H1 (cell line): Measurements from ENCODE around the gene VSX2. TPM values are rescaled to one million over a fixed set of nuclear protein-coding genes. Genes with fewer than 3 reads are reported as not detected.

Experiments
- CTCF ChIA-PET: fragments of 300-600 bp; sonication (Branson Sonifier 250); formaldehyde crosslinking; loops from one replicate; lab custom pipeline; 2021; ENCODE audit not compliant: partially characterized antibody; lab: Charles Lee
- POLR2A ChIA-PET: fragments of 300-600 bp; sonication (Branson Sonifier 250); formaldehyde crosslinking; loops from one replicate; lab custom pipeline; 2021; ENCODE audit warnings: inconsistent platforms; ENCODE audit not compliant: partially characterized antibody; lab: Charles Lee
- DNase-seq, 2 experiments: peaks; one replicate each; pipeline versions ENCODE4 v3.0.0 to v3.0.0-alpha.2; 2010 to 2022; ENCODE audit warnings: low spot score in 2 of 2, low read depth in 1 of 2, mixed read lengths in 1 of 2
- FAIRE-seq: peaks from 2 replicates; lab custom pipeline; 2011; peaks lifted over from hg19 to GRCh38; lab: Jason Lieb, UNC
- H2AFZ ChIP-seq: 2 replicates; pipeline ENCODE4 v1.8.1; 2012; ENCODE audit warnings: low read length, inconsistent platforms
- H2AK5ac ChIP-seq: 2 replicates; pipeline ENCODE4 v1.6.1; 2013; ENCODE audit warnings: low read depth, low read length
- H2BK120ac ChIP-seq: replicated peaks from 2 replicates; pipeline ENCODE3; 2013; ENCODE audit warnings: low read depth, low read length, inconsistent platforms
- H2BK12ac ChIP-seq: 2 replicates; pipeline ENCODE4 v1.6.1; 2013; ENCODE audit warnings: low read depth, low read length
- H2BK15ac ChIP-seq: 2 replicates; pipeline ENCODE4 v1.6.1; 2013; ENCODE audit warnings: low read length
- H2BK20ac ChIP-seq: 2 replicates; pipeline ENCODE4 v1.6.1; 2013; ENCODE audit warnings: low read length
- H2BK5ac ChIP-seq: 2 replicates; pipeline ENCODE4 v1.6.1; 2013; ENCODE audit warnings: low read depth, low read length
- H3K14ac ChIP-seq: 2 replicates; pipeline ENCODE4 v1.6.1; 2013; ENCODE audit warnings: inconsistent platforms; ENCODE audit not compliant: insufficient read length
- H3K18ac ChIP-seq: 2 replicates; pipeline ENCODE4 v1.6.1; 2013; ENCODE audit warnings: low read length; ENCODE audit errors: extremely low read depth
- H3K23ac ChIP-seq: 2 replicates; pipeline ENCODE4 v1.6.1; 2013; ENCODE audit warnings: inconsistent platforms; ENCODE audit not compliant: insufficient read length
- H3K23me2 ChIP-seq: 2 replicates; pipeline ENCODE4 v1.6.1; 2013; ENCODE audit warnings: low read depth, low read length
- H3K27ac ChIP-seq: 2 replicates; pipeline ENCODE4 v1.6.1; 2011; ENCODE audit warnings: low read depth, low read length, inconsistent platforms
- H3K27me3 ChIP-seq, 4 experiments: replicated peaks in 1 of 4; 1 replicate in 1 of 4; 2 replicates in 3 of 4; pipeline versions ENCODE4 v1.6.1 to v1.8.1; 2011 to 2013; ENCODE audit warnings: low read length in 3 of 4, mild to moderate bottlenecking in 3 of 4, inconsistent platforms in 2 of 4, mixed read lengths in 2 of 4, moderate library complexity in 1 of 4; ENCODE audit not compliant: control insufficient read depth in 3 of 4, insufficient read depth in 3 of 4; ENCODE audit errors: extremely low read depth in 1 of 4
- H3K36me3 ChIP-seq, 4 experiments: 2 replicates each; pipeline versions ENCODE4 v1.6.1 to v1.8.1; 2011 to 2013; ENCODE audit warnings: mild to moderate bottlenecking in 4 of 4, low read length in 3 of 4, moderate library complexity in 2 of 4, control low read depth in 1 of 4, inconsistent platforms in 1 of 4; ENCODE audit not compliant: insufficient read depth in 4 of 4, control insufficient read depth in 2 of 4
- H3K4ac ChIP-seq: replicated peaks from 2 replicates; pipeline ENCODE3; 2013; ENCODE audit warnings: low read length, low read depth, mixed read lengths, inconsistent platforms; ENCODE audit not compliant: insufficient read length
- H3K4me1 ChIP-seq, 4 experiments: replicated peaks in 1 of 4; 1 replicate in 1 of 4; 2 replicates in 3 of 4; pipeline versions ENCODE4 v1.6.1 to v1.8.1; 2011 to 2013; ENCODE audit warnings: low read length in 3 of 4, inconsistent platforms in 2 of 4, mixed read lengths in 1 of 4; ENCODE audit not compliant: insufficient read depth in 4 of 4, control insufficient read depth in 3 of 4
- H3K4me2 ChIP-seq, 2 experiments: 2 replicates each; pipeline versions ENCODE4 v1.6.1 to v1.8.1; 2011 to 2013; ENCODE audit warnings: low read depth in 2 of 2, low read length in 2 of 2, control low read depth in 1 of 2, inconsistent platforms in 1 of 2, mild to moderate bottlenecking in 1 of 2; ENCODE audit not compliant: insufficient read depth in 1 of 2
- H3K4me3 ChIP-seq, 4 experiments: fragments of 200-600, 300-600 bp in 1 of 4; sonication (generic), shearing (Covaris generic), sonication (Bioruptor Twin) in 1 of 4; 2 replicates each; pipeline versions ENCODE4 v1.5.1 to v1.8.1; 2011 to 2016; ENCODE audit warnings: low read length in 4 of 4, low read depth in 3 of 4, control low read depth in 2 of 4, inconsistent platforms in 2 of 4, mild to moderate bottlenecking in 2 of 4, mixed read lengths in 1 of 4, moderate library complexity in 1 of 4; ENCODE audit not compliant: insufficient read depth in 2 of 4; ENCODE audit errors: extremely low read depth in 1 of 4
- H3K56ac ChIP-seq: replicated peaks from 2 replicates; pipeline ENCODE3; 2013; ENCODE audit warnings: low read depth, mild to moderate bottlenecking, mixed read lengths, low read length, inconsistent platforms; ENCODE audit not compliant: insufficient read length
- H3K79me1 ChIP-seq: 2 replicates; pipeline ENCODE4 v1.6.1; 2013; ENCODE audit warnings: low read depth, low read length, control low read depth
- H3K79me2 ChIP-seq, 2 experiments: 2 replicates each; pipeline versions ENCODE4 v1.6.1 to v1.8.1; 2012 to 2013; ENCODE audit warnings: low read length in 2 of 2, mild to moderate bottlenecking in 2 of 2, inconsistent platforms in 1 of 2; ENCODE audit not compliant: insufficient read depth in 2 of 2, control insufficient read depth in 1 of 2
- H3K9ac ChIP-seq, 4 experiments: replicated peaks in 1 of 4; 1 replicate in 1 of 4; 2 replicates in 3 of 4; pipeline versions ENCODE4 v1.6.1 to v1.8.1; 2011 to 2013; ENCODE audit warnings: low read depth in 3 of 4, low read length in 3 of 4, control low read depth in 2 of 4, mild to moderate bottlenecking in 2 of 4, moderate library complexity in 2 of 4, inconsistent platforms in 1 of 4; ENCODE audit errors: extremely low read depth in 1 of 4
- H3K9me3 ChIP-seq, 2 experiments: 2 replicates each; pipeline versions ENCODE4 v1.6.1 to v1.8.1; 2012 to 2013; ENCODE audit warnings: mild to moderate bottlenecking in 2 of 2, moderate library complexity in 2 of 2, control low read depth in 1 of 2, inconsistent platforms in 1 of 2, low read depth in 1 of 2, low read length in 1 of 2, mixed read lengths in 1 of 2; ENCODE audit not compliant: insufficient read depth in 2 of 2
- H4K20me1 ChIP-seq, 2 experiments: replicated peaks in 1 of 2; 2 replicates each; pipeline versions ENCODE3 to v1.8.1; 2011 to 2013; ENCODE audit warnings: inconsistent platforms in 2 of 2, low read length in 2 of 2, mild to moderate bottlenecking in 1 of 2; ENCODE audit not compliant: insufficient read depth in 2 of 2, control insufficient read depth in 1 of 2
- H4K5ac ChIP-seq: 2 replicates; pipeline ENCODE4 v1.6.1; 2013; ENCODE audit warnings: low read length, low read depth, mixed read lengths, inconsistent platforms; ENCODE audit not compliant: insufficient read length
- H4K8ac ChIP-seq: 2 replicates; pipeline ENCODE4 v1.8.0; 2013; ENCODE audit warnings: mild to moderate bottlenecking, moderate library complexity, low read length, inconsistent platforms; ENCODE audit not compliant: insufficient read depth; ENCODE audit errors: extremely low read depth
- H4K91ac ChIP-seq: replicated peaks from 2 replicates; pipeline ENCODE3; 2013; ENCODE audit warnings: low read length, mixed read lengths, inconsistent platforms; ENCODE audit not compliant: insufficient read length
- BCL11A ChIP-seq, 2 experiments: IDR thresholded peaks; one replicate each; pipeline ENCODE4 v1.6.1; 2011; ENCODE audit warnings: low read depth in 2 of 2, low read length in 2 of 2, mild to moderate bottlenecking in 2 of 2
- CBX8 ChIP-seq: fragments of 300-800, 300-1000 bp; sonication (generic); IDR thresholded peaks from 2 replicates; pipeline ENCODE4 v1.7.1; 2016; ENCODE audit warnings: low read depth, low read length, borderline replicate concordance
- CHD2 ChIP-seq: IDR thresholded peaks from 2 replicates; pipeline ENCODE4 v1.6.1; 2012; ENCODE audit warnings: low read length, improper control_type of control experiment
- HDAC2 ChIP-seq, 2 experiments: fragments of 300-600 bp in 1 of 2; sonication (generic) in 1 of 2; IDR thresholded peaks; 2 replicates each; pipeline ENCODE4 v1.6.1; 2011 to 2012; ENCODE audit warnings: low read depth in 2 of 2, low read length in 2 of 2, mild to moderate bottlenecking in 2 of 2, moderate library complexity in 2 of 2, borderline replicate concordance in 1 of 2, inconsistent platforms in 1 of 2
- JUN ChIP-seq: IDR thresholded peaks from 2 replicates; pipeline ENCODE4 v1.6.1; 2011; ENCODE audit warnings: low read depth, mild to moderate bottlenecking, improper control_type of control experiment, low read length
- KDM5A ChIP-seq: fragments of 200-600 bp; IDR thresholded peaks from 2 replicates; pipeline ENCODE4 v1.7.1; 2012; ENCODE audit warnings: mild to moderate bottlenecking, low read length, inconsistent platforms, mixed read lengths
- MAFK ChIP-seq: IDR thresholded peaks from 2 replicates; pipeline ENCODE4 v1.6.1; 2012; ENCODE audit warnings: low read depth, mild to moderate bottlenecking, improper control_type of control experiment, low read length
- NRF1 ChIP-seq: IDR thresholded peaks from 2 replicates; pipeline ENCODE4 v1.6.1; 2011; ENCODE audit warnings: mild to moderate bottlenecking, low read depth, low read length, improper control_type of control experiment
- RFX5 ChIP-seq: IDR thresholded peaks from 2 replicates; pipeline ENCODE4 v1.6.1; 2011; ENCODE audit warnings: low read depth, low read length, improper control_type of control experiment, borderline replicate concordance
- ZNF274 ChIP-seq: IDR thresholded peaks from 2 replicates; pipeline ENCODE4 v1.7.0; 2012; ENCODE audit warnings: low read length, borderline replicate concordance; ENCODE audit errors: extremely low read depth
- WGBS, 2 experiments: shearing (Covaris generic) in 1 of 2; methylation state at CpG; one replicate each; pipeline versions ENCODE4 v1.1.6 to v1.1.7; 2013 to 2015; ENCODE audit warnings: low lambda C conversion rate in 2 of 2, mixed read lengths in 2 of 2, inconsistent platforms in 1 of 2, low coverage in 1 of 2, missing lambda C conversion rate in 1 of 2; ENCODE audit not compliant: insufficient replicate concordance in 2 of 2, insufficient coverage in 1 of 2, insufficient read length in 1 of 2; ENCODE audit errors: extremely low coverage in 1 of 2, missing lambda C conversion rate in 1 of 2; 5-methylcytosine and 5-hydroxymethylcytosine counted together
- polyA plus RNA-seq, 7 experiments: library from polyadenylated mRNA; depleted of rRNA in 3 of 7; stranded (reverse) in 5 of 7; unstranded in 2 of 7; fragments of >200 nt in 5 of 7; fragments of 200-250 nt in 2 of 7; gene quantifications; 1 replicate in 5 of 7; 2 replicates in 1 of 7; 4 replicates in 1 of 7; pipeline versions ENCODE4 v1.2.1 to v1.2.3, GENCODE V29; 2011 to 2013; ENCODE audit warnings: missing spikeins in 2 of 7, mixed read lengths in 2 of 7
- total RNA-seq: library from RNA; stranded (reverse); fragmentation: NEBNext Ultra II Directional; extraction: Animal tissue kit (Norgen Biotek cat#: 25700); gene quantifications from 2 replicates; pipeline ENCODE4 v1.2.1, GENCODE V29; 2021
- TF ChIP-seq, protein P1 (sequence below): IDR thresholded peaks from 2 replicates; pipeline ENCODE4 v1.6.1; 2011; ENCODE audit warnings: low read length, improper control_type of control experiment
- TF ChIP-seq, protein P2 (sequence below): IDR thresholded peaks from 2 replicates; pipeline ENCODE4 v1.6.1; 2012; ENCODE audit warnings: inconsistent platforms

VSX2 gene
- total and polyA plus RNA-seq, 2 of the 8 experiments (the other 6 are each of a cell fraction or from before 2014, with no cell fraction given), result 0.08 to 0.22 TPM

GRCh38 chr14:74211945-74212580 is 27.2 kb upstream of the VSX2 start:
- no peak overlapping the region for H2BK120ac ChIP-seq
- no peak overlapping the region for H3K4me3 ChIP-seq
- H3K27ac ChIP-seq, result no peak overlapping the region
- no peak overlapping the region for H2BK5ac ChIP-seq
- H3K56ac ChIP-seq, result no peak overlapping the region
- no peak overlapping the region for H4K8ac ChIP-seq
- no peak overlapping the region for H3K4me2 ChIP-seq
- H3K4ac ChIP-seq, result no peak overlapping the region
- H2AK5ac ChIP-seq, result no peak overlapping the region
- H4K5ac ChIP-seq, result no peak overlapping the region
- H4K20me1 ChIP-seq, result no peaks in the 10 kb centered on the region
- H3K23me2 ChIP-seq, result no peaks in the 10 kb centered on the region
- H2BK12ac ChIP-seq, result no peak overlapping the region
- 87% methylated on average over 6 of the region's 6 CpGs; no CpG with 5 or more reads in 1 of the 2 experiments for WGBS, 2 experiments
- H3K23ac ChIP-seq, result no peak overlapping the region
- H3K27me3 ChIP-seq, result peaks cover 0 to 6% (median 4%) of the 10 kb centered on the region in 4 experiments; a peak in 4 of 7 replicates
- H2BK15ac ChIP-seq, result no peak overlapping the region
- DNase-seq, result no peak
- no peak overlapping the region for H2BK20ac ChIP-seq
- H3K14ac ChIP-seq, result no peak overlapping the region
- H3K18ac ChIP-seq, result no peak overlapping the region
- CTCF ChIA-PET, result interaction anchor here (0.6 to 7.9 kb wide), 8 partner anchors 8 to 90 kb away, joined by 3 to 123 read pairs (median 4); partner anchors contain the start of gene ABCD4
- no peak for FAIRE-seq
- H3K4me1 ChIP-seq, result peaks cover 0 to 7% (median 0%) of the 10 kb centered on the region in 4 experiments; a peak in 1 of 7 replicates
- POLR2A ChIA-PET, result no interaction called here
- no peaks in the 10 kb centered on the region for H3K79me2 ChIP-seq
- no peak overlapping the region for H3K9ac ChIP-seq
- no peak overlapping the region for H2AFZ ChIP-seq
- H4K91ac ChIP-seq, result no peak overlapping the region
- no peaks in the 10 kb centered on the region for H3K79me1 ChIP-seq
- no peaks in the 10 kb centered on the region for H3K36me3 ChIP-seq
- no peaks in the 10 kb centered on the region for H3K9me3 ChIP-seq
- TF ChIP-seq CBX8 (no peak), ZNF274 (no peak), NRF1 (no peak), MAFK (no peak), RFX5 (no peak), HDAC2 (IDR thresholded peaks at IDR 0.05; ENCODE audit: borderline replicate concordance in 1 of 2, low read depth in 2 of 2, low read length in 2 of 2) (no peak), KDM5A (no peak), JUN (no peak), CHD2 (no peak), BCL11A (IDR thresholded peaks at IDR 0.05; ENCODE audit: low read depth in 2 of 2, low read length in 2 of 2) (no peak)
- TF ChIP-seq, protein P1, sequence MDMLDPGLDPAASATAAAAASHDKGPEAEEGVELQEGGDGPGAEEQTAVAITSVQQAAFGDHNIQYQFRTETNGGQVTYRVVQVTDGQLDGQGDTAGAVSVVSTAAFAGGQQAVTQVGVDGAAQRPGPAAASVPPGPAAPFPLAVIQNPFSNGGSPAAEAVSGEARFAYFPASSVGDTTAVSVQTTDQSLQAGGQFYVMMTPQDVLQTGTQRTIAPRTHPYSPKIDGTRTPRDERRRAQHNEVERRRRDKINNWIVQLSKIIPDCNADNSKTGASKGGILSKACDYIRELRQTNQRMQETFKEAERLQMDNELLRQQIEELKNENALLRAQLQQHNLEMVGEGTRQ, result no peak
- TF ChIP-seq, protein P2, sequence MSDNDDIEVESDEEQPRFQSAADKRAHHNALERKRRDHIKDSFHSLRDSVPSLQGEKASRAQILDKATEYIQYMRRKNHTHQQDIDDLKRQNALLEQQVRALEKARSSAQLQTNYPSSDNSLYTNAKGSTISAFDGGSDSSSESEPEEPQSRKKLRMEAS, result no peak
